ENCODE results near the gene ZIC3. TPM values are rescaled to one million over a fixed set of nuclear protein-coding genes. Genes with fewer than 3 reads are reported as not detected.

The ZIC3 gene
- total RNA-seq, 1 experiment from 2014 or later = 126 TPM

- Histone ChIP-seq H4K8ac (replicated peaks; ENCODE audit: insufficient read length, low read depth, low read length) (no peak overlapping the region), H3K4me2 (ENCODE audit: insufficient read depth, insufficient read length, low read length) (peak overlapping the region; percentile 98), H2BK120ac (ENCODE audit: low read depth, low read length, poor library complexity, severe bottlenecking) (no peak overlapping the region), H3K56ac (ENCODE audit: insufficient read length, low read depth, low read length) (no peak overlapping the region), H3K23ac (ENCODE audit: insufficient read length, low read depth, low read length) (no peak overlapping the region), H3K9me3 (ENCODE audit: control insufficient read depth, low read depth, low read length) (no peaks in the 10 kb centered on the region), H3K9ac (ENCODE audit: extremely low read depth, insufficient read length, low read length) (peak overlapping the region; percentile 69), H3K4ac (ENCODE audit: low read depth, low read length) (no peak overlapping the region), H4K5ac (ENCODE audit: insufficient read length, low read depth, low read length) (no peak overlapping the region), H3K23me2 (ENCODE audit: insufficient read length, low read depth, low read length, poor library complexity, severe bottlenecking) (peaks cover 14% of the 10 kb centered on the region), H4K91ac (ENCODE audit: insufficient read length, low read depth, low read length) (no peak overlapping the region), H3K27ac (ENCODE audit: insufficient read length, low read depth, low read length) (no peak overlapping the region), H3K79me2 (ENCODE audit: insufficient read depth, low read length) (peaks cover 4% of the 10 kb centered on the region; the same call in 1 of the 2 replicates), H2BK20ac (ENCODE audit: low read depth, low read length, poor library complexity, severe bottlenecking) (no peak overlapping the region), H2AK5ac (ENCODE audit: insufficient read length, low read length) (no peak overlapping the region), H2AFZ (ENCODE audit: low read length) (no peak overlapping the region), H3K18ac (ENCODE audit: insufficient read length, low read depth, low read length) (no peak overlapping the region), H2BK12ac (ENCODE audit: insufficient read length, low read depth, low read length) (no peak overlapping the region), H2BK5ac (ENCODE audit: insufficient read length, low read length) (no peak overlapping the region), H2BK15ac (ENCODE audit: low read depth, low read length) (no peak overlapping the region), H3T11ph (ENCODE audit: low read length) (no peak overlapping the region), H3K79me1 (ENCODE audit: insufficient read depth, low read depth, low read length, poor library complexity, severe bottlenecking) (no peaks in the 10 kb centered on the region), H3K4me1 (ENCODE audit: insufficient read depth, low read length) (no peaks in the 10 kb centered on the region; the same call in 1 of the 2 replicates), H3K27me3 (ENCODE audit: insufficient read depth, low read length) (no peaks in the 10 kb centered on the region), H3K14ac (ENCODE audit: insufficient read depth, low read length) (no peak overlapping the region), H4K20me1 (ENCODE audit: control insufficient read depth, insufficient read depth, insufficient read length) (no peaks in the 10 kb centered on the region)
- peak overlapping the region; percentile 94 for H3K4me3 Mint-ChIP-seq
- no peak for TF ChIP-seq CTCF (conservative IDR thresholded peaks at IDR 0.05)
- WGBS (ENCODE audit: extremely low coverage, insufficient read length, low lambda C conversion rate) = no CpG with 5 or more reads among the region's 8 CpGs
- H3K9me3 Mint-ChIP-seq = peaks cover 0 to 53% of the 10 kb centered on the region in 2 experiments; a peak in 2 of 5 replicates
- no peaks in the 10 kb centered on the region; the same call in 1 of the 2 replicates for H3K27me3 Mint-ChIP-seq (ENCODE audit: low read depth)
- no peak for DNase-seq
- peaks cover 2 to 9% (median 4%) of the 10 kb centered on the region in 3 experiments; a peak in 5 of 7 replicates for H3K36me3 Mint-ChIP-seq (ENCODE audit: insufficient read depth in 1 of 3, low read depth in 3 of 3)
- no peak overlapping the region for H3K27ac Mint-ChIP-seq
- H3K4me1 Mint-ChIP-seq = peaks cover 39 to 52% of the 10 kb centered on the region in 2 experiments
Observed at GRCh38 chrX:137562096-137562495, 3.8 kb upstream of the ZIC3 start.

Data from H9 (cell line).